Measurements from ENCODE around the gene ERAL1.
"Not testable (repeated sequence)": the region's sequence is repeated elsewhere in the genome, so short reads cannot be mapped to it uniquely, and the experiment has no call there.

The ERAL1 gene

DNA sequence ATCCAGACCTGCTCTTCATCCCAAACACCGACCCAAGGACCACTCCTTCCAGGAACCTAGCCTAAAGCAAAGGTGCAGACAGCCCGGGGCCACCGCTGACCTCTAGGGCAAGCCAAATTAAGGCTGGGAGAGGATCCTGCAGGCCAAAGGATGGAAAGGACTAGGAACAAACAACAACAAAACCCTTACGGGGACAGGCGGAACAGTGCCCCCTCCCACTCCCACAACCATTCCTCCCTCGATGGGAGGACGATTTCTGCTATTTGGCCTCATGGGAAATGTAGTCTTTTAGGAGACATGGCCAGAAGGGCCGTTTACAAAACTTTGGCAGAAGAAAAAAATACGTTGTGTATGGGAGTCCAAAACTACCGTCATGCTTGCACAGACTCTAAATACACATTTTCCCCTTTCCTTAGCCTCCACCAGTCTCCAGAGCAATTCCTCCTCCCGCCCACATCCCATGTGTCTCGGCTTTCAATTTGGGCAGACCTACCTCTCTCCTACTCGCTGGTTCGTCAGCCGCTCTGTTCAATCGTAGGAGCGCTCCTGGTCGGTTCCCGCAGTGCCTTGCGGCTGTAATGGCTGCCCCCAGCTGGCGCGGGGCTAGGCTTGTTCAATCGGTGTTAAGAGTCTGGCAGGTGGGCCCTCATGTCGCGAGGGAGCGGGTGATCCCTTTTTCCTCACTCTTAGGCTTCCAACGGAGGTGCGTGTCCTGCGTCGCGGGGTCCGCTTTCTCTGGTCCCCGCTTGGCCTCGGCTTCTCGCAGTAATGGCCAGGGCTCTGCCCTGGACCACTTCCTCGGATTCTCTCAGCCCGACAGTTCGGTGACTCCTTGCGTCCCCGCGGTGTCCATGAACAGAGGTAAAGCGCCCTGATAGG is at the start of gene ERAL1:
Gene ERAL1 (plus strand): TSS at position 560 of the 879 bp plus-strand sequence. CDS start 19 bp downstream, at position 579.
- DNase-seq: peak; percentile 37 to 72 (median 65)

DNA sequence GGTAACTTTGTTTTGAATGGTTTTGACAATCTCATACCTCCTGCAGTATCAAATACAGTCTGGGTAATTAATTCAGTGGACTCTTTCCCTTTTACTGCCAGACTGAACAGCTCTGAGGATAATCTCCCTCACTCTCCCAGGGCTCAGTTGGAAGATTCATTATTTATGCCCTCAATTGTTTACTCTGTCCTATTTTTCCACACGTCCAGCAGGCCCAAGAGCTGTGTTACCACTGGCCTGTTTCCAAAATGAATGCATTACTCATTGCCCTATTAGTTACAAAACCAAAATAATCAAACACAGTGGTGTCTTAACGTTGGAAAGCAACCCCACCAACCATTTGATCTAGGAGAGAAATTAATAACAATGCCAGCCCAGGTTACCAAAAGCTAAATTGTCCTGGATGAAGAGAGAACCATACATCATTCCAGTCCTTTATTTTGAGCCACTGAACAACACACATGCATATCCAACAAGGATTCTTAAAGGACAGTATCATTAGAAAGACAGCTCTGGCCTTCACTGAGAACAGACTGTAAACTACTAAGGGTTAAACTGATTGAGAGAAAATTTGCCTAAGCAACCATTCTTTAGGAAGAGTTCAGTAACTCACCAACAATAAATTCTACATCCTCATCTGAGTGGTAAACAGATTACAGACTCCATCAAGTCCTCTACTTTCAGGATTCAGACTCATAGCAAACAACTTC is 46.7 kb upstream of the ERAL1 start:
- DNase-seq: no peak

DNA sequence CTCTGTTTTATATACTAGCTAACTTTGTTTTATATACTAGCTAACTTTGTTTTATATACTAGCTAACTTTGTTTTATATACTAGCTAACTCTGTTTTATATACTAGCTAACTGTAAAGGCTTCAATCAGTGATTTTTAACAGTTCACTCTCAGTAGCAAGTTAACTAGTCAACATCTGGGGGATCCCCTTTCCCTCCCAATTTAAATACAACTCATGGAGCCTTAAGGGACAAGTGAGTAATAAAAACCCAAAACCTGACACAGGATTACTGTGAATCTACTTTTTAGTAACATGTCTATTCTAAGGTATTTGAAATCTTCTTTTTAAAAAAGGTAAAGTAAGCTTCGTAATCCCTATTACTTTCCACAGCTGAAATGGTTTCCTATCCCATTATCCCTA is 44.4 kb upstream of the ERAL1 start:
- DNase-seq: no peak

DNA sequence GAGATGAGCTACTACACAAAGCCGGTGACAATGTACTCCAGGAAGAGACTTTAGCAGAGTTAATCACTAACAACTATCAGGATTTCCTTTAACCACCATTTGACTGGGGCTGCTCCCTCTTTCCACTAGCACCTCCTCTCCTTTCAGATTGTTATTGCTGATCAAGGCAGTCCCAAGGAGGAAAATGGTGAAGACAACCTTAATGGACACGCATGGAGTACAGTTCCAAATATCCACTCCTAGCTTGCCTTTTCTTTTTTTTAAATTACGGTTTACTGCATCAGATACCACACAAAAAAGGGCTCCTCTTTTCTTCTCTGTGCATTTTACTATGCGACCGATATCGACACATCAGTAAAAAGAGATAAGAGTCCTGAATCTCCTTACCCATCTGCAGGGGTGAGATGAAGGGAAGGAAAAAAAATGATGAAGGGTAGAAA is 43.1 kb upstream of the ERAL1 start:
- DNase-seq: no peak

DNA sequence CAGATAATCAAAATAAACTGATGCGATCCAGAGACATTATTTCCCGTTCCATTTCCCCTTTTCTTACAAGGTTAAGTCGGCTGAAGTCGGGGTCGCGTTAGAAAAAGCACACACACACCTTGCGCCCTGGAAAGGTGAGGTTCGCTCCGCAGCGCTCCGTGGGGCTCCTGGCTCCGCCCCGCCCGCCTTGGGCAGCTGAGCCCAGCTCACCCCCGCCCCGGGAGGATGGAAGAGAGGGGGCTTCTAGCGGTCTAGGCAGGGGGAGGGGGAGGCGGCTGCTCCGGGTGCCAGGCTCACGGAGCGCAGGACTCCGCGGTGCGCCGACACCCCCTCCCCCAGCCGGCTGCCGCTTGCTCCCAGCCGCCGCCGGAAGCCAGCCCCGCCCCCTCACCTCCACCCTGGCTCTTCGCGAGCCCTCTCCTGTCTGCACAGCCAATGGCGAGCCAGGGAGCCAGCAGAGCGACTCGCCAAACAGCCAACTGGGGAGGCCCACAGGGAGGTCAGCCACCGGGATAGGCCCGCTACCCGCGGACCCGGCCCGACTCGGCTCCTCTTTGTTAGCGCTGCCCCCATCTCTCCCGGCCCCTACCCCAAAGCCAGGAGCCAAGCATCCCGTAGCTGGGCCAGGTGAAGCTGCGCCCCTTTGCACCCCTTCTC is 42.6 kb upstream of the ERAL1 start:
- peak; percentile 81 to 92 (median 86) for DNase-seq

DNA sequence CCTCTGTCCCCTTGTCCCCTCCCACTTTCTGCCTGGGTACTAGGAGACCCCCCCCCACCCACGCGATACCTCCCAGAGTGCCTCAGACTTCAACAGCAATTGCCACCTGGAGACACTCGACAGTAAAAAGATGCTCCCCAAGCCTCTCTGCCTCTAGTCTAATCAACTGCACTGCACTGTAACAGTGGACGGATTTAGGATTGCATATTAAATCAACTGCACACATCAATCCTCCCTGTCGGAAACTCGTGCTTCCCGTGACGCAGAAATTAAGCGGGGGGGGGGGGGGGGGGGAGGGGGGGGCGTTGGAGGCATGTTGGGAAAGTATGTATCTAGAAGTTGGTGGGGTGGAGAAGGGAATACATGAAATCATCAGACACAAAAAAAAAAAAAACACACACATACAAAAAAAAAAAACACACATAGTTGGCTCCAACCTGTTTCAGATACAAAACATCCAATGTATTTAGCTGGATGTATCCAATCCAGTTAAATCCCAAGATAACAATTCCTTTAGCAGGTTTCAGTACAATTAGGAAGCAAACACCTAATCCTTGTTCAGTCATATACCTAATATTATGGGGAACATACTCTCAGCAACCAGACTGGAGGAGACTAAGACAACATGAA is 42.0 kb upstream of the ERAL1 start:
- peak in 1 of 4 experiments; percentile 52 for DNase-seq

DNA sequence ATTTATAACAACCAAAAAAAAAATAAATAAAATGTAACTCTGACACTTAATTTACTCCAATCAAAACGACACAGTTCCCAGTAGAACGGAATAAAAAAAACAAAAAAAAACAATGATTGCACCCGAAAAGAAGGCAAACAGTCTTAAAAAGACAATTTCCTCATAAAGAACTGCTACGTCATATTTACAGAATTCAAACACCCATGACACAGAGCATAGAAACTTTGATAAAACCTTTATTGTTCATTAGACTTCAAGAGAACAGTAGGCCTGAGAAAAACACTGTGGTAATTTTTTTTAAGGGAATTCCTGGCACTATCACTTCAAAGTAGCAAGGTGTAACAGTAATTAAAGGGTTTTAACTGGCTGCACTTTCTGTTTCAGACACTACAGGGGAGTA is 38.3 kb upstream of the ERAL1 start:
- DNase-seq: no peak

DNA sequence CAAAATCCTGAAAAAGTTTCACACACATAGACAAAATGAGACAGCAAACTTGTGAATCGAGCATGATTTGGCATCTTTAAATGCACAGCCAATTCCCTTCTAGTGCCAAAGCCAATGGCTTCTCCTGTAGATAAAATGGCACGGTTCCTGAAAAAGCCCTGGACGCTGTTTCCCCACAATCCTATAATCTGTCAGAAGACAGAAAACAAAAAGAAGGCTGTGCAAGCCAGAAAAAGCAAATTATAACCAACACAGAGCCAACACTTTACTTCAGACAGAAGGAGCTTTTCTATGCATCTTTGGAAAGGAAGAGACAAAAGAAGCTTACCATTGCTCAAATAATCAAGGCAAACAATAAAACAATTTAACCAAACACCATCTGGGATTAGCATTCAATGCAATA is 36.0 kb upstream of the ERAL1 start:
- no peak for DNase-seq

DNA sequence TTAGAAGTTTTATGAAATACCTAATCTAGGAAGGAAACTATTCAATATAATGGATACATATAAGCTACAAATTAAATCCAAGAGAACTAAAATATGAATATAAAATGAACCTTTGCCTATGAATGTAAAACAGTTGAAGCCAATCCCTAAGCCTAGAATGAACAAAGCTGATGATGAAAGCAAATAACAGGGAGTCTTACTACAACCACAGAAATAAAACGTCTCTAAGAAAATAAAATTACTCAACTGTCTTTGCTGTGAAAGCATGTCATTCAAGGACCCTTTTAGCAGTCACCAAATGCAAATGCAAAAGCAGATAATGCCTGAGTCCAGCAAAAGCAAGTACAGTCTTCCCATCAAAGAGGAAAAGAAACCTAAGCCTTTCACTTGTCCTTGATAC is 35.2 kb upstream of the ERAL1 start:
- DNase-seq: no peak

DNA sequence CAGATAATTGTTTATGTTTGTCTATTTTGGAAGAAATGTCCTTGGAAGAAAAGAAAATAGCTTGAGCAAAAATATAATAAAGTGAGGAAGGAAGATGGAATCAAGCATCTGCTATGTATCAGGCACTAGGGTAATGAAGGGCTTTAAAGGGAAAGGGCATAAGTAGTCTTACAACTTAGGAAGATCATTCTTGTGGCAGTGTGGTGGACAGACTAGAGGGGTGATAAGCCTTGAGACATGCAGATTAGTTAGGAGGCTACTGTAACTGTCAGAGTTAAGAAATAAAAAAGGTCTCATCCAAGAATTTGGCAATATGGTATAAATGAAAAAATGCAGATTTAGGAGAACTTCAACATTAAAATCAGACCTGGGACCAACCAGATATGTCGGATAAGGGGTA is 27.1 kb upstream of the ERAL1 start:
- DNase-seq: no peak

DNA sequence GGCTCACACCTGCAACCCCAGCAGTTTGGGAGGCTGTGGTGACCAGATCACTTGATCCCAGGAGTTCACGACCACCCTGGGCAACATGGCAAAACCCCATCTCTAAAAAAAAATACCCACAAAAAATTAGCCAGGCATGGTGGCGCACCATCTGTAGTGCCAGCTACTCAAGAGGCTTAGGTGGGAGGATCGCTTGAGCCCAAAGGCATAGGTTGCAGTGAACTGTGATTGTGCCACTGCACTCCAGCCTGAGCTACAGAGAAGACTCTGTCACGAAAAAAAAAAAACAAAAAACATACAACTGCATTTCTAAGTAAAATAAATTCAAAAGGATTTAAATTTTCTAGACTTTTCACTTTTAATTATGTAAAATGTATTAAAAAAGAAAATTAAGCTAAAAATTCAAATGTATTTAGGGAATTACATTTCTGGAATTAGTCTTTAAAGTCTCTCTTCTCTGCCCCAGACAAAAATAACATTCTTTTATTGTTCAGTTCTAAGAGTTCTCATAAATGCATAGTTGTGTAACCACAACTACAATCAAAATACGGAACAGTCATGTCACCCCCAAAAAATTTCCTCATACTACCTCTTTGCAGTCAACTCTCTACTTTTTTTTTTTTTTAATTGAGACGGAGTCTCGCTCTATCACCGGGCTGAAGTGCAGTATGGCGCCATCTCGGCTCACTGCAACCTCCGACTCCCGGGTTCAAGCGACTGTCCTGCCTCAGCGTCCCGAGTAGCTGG is 26.3 kb upstream of the ERAL1 start:
- no peak for DNase-seq

DNA sequence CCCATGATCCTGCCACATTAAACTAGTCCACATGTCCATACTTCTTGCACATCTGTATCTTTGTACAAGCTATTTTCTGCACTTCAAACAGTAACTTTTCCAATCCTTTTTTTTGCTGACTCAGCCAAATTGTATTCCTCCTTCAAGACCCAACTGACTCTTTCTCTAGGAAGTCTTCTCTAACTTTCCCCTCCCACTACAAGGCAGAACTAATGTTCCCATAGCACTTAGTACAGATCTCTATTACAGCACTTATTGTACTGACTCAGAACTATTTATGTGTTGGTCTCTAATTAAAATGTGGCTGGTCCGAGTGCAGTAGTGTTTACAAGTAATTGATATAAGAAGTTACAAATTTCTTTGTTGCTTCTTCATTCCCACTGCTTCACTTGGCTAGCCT is 20.4 kb upstream of the ERAL1 start:
- DNase-seq: no peak

DNA sequence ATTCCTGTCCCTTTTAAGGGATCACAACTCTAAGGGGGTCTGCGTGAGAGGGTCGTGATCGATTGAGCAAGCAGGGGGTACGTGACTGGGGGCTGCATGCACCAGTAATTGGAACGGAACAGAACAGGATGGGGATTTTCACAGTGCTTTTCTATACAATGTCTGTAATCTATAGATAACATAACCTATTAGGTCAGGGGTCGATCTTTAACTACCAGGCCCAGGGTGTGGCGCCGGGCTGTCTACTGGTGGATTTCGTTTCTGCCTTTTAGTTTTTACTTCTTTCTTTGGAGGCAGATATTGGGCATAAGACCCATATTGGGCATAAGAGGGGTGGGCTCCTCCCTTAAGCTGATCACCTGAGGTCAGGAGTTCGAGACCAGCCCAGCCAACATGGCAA is 18.3 kb upstream of the ERAL1 start:
- not testable (repeated sequence) for DNase-seq

DNA sequence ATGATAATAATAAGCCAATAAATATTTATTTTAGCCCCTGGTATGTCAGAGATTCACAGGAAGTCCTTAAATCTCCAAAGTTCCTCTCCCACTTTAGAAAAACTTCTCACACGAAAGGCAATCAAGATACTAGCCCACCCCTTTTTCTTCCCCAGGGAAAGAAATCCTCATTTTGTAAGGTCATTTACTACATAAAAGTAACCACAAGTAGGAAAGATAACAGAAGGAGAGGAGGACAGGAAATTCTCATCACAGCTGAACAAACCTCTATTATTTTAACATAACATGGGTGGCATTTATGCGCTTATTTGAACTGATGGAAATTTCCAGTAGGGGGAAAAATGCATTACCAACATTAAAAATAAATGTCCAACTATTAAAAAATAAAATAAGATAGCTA is 15.6 kb upstream of the ERAL1 start:
- DNase-seq: no peak

DNA sequence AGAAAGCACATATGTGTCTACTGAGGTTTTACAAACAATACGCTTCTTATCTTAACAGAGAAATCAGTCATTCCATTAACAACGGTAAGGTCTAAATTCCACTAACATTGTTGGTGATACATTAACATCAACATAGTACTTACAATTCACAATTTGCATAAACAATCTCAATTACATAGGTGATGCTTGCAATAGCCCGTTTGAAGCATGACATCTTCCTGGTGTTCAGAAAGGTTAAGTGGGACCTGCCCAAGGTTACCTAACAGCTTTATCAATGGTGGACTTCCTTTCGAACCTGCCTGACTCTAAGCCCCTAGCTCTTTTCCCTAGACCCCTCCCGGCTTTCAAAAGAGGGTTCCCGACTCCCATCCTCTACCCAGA is 12.9 kb upstream of the ERAL1 start:
- no peak for DNase-seq

DNA sequence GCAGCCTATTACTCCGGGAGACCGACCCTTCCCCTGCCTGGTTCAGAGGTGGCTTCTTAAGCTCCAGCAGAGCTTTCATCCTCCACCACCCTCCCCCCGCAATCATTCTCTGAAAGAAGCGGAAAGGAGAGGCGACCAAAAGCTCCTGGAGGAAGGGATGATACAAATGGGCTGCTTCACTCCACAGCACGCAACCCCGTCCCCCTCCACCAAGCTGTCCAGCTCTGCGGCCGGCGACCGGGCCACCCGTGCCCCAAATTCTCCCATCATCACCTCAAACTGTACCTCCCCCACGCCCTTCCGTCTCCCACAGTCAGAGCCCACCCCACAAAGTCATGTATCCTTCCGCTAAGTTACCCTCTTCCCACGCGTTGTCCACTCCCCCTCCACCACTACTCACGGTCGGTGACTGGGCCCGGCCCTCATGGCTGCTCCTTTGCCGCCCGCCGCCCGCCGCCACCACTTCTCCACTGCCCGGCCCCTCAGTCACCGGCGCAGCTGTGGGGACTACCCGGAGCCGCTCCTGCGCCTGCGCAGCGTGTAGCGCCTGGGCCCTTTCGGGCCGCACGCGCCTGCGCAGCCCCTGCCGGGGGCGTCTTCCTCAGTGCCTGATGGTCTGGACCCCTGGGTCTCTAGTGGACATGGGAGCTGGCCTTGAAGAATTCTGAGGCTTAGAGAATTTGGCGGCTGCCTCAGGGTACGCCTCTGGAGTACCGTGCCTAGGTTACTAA is 12.4 kb upstream of the ERAL1 start, which contains the start of gene FAM222B:
Gene FAM222B (minus strand): TSS at position 509 of the 731 bp plus-strand sequence. CDS start 76,123 bp downstream, outside the sequence.
- DNase-seq: peak; percentile 66 to 78 (median 69)

DNA sequence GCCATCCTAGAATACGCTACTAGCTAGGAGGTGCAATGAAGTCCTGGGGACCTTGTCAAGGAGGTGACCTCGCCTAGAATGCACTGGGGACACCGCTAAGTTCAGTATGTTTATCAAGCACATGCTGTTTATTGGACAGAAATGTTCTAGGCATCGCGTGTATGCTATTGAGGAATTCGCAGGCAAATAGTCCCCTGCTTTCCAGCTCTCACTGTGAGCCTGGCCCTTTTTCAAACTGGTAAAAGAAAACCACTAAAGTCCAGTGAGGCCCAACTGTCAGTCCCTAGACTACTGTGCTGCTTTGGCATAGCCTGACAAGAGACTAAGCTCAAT is 11.0 kb upstream of the ERAL1 start:
- DNase-seq: no peak

DNA sequence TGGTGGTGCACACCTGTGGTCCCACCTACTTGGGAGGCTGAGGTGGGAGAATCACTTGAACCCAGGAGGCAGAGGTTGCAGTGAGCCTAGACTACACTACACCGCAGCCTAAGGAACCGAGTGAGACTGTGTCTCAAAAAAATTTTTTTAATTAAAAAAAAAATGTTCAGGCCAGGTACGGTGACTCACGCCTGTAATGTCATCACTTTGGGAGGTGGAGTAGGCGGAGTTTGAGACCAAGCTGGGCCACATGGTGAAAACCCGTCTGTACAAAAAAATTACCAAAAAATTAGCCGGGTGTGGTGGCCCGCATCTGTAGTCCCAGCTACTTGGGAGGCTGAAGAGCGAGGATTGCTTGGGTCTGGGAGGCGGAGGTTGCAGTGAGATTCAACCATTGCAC is 8.6 kb upstream of the ERAL1 start:
- DNase-seq: no peak

DNA sequence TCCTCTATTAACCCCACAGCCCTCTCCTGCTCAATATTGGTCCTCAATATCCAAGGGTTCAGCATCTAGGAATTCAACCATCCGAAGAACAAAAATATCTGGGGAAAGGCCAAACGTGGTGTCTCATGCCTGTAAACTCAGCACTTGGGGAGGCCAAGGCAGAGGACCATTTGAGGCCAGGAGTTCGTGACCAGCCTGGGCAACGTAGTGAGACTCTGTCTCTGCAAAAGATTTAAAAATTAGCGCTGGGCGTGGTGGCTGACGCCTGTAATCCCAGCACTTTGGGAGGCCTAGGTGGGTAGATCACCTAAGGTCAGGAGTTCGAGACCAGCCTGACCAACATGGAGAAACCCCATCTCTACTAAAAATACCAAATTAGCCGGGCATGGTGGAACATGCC is 8.1 kb upstream of the ERAL1 start:
- not testable (repeated sequence) for DNase-seq

DNA sequence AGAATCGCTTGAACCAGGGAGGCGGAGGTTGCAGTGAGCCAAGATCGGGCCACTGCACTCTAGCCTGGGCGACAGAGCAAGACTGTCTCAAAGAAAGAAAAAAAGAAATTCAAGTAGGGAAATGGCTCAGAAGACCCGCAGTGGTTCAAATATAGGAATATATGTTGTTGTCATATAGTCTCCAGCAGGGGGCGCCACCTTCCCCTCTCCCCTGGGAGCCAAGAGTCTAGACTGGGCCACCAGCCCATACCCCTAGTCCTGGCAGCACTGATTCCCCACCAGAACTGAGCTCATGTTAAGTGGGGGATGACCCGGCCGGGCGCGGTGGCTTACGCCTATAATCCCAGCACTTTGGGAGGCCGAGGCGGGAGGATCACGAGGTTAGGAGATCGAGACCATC is 6.1 kb upstream of the ERAL1 start:
- DNase-seq: peak; percentile 14 to 43 (median 29)

DNA sequence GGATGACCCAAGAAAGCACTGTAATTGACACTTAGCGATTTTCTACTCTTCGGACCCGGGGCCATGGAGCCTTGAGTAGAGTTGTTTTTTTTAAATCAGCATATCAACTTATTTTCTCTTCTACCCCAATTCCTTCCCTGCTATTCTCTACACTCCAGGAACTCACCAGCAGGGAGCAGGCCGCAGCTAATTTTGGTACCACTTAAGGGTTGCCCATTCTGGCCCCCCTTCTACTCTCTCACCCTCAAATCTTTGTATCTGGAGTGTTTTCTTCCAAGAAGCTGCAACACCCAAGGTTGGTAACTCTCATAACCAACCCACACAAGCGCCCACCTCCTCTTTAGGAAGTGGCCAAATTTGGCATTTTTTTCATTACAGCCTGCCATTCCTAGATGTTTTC is 5.5 kb upstream of the ERAL1 start:
- DNase-seq: no peak

DNA sequence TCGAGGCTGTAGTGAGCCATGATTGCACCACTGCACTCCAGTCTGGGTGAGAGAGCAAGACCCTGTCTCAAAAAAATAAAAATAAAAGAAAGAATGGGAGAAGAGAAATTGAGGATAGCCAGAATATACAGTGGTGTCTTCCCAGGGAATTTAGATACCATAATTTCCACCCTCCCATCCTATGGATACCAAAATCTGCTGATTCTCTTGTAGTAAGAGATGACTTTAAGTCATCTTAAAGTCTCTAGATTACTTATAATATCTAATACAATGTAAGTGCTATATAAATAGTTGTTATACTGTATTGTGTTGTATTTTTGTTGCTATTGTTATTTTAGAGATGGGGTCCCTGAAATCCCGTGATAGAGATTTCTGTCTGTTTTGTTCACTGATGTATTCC is 1.5 kb upstream of the ERAL1 start:
- no peak for DNase-seq

Data from activated naive CD4-positive, alpha-beta T cell (primary cell).